B cell (primary cell): ENCODE measurements around the gene TTC1. TPM values are rescaled to one million over a fixed set of nuclear protein-coding genes. Genes with fewer than 3 reads are reported as not detected.

Experiments
- ATAC-seq: fragments of 200-7000 bp; cut with Tn5 transposase; one replicate; pipeline ENCODE4 v1.10.0; 2021; ENCODE audit warnings: low read depth, mild to moderate bottlenecking, moderate number of reproducible peaks, moderate library complexity
- CTCF ChIA-PET: fragments of 350-600 bp; sonication (Branson Sonifier 250); formaldehyde crosslinking; loops from one replicate; lab custom pipeline; 2021; ENCODE audit warnings: antibody characterized with exemption, inconsistent platforms; lab: Charles Lee
- POLR2A ChIA-PET: fragments of 350-600 bp; sonication (Branson Sonifier 250); formaldehyde crosslinking; loops from one replicate; lab custom pipeline; 2021; ENCODE audit warnings: antibody characterized with exemption; lab: Charles Lee
- DNase-seq: peaks from one replicate; pipeline ENCODE4 v3.0.0; 2013
- H2AFZ ChIP-seq: 2 replicates; pipeline ENCODE4 v1.6.1; 2012; ENCODE audit warnings: mild to moderate bottlenecking, low read depth, low read length; ENCODE audit not compliant: insufficient read depth, poor library complexity, severe bottlenecking
- H3K27ac ChIP-seq, 2 donors: 1 replicate in 1 of 2; 2 replicates in 1 of 2; pipeline ENCODE4 v1.5.1; 2012 to 2013; ENCODE audit warnings: low read length in 2 of 2, mild to moderate bottlenecking in 2 of 2, moderate library complexity in 1 of 2
- H3K27me3 ChIP-seq, 4 experiments: fragments of 200-600 bp in 1 of 4; sonication (generic) in 1 of 4; replicated peaks in 1 of 4; 1 replicate in 2 of 4; 2 replicates in 2 of 4; pipeline versions ENCODE4 v1.6.1 to v1.7.0; 2013 to 2016; ENCODE audit warnings: low read length in 3 of 4, mild to moderate bottlenecking in 2 of 4, mixed read lengths in 1 of 4, moderate library complexity in 1 of 4; ENCODE audit not compliant: insufficient read depth in 4 of 4, control insufficient read depth in 3 of 4; ENCODE audit errors: control extremely low read depth in 1 of 4
- H3K36me3 ChIP-seq, 2 experiments: replicated peaks in 1 of 2; 1 replicate in 1 of 2; 2 replicates in 1 of 2; pipeline versions ENCODE4 v1.6.1 to v1.7.1; 2013; ENCODE audit warnings: low read length in 1 of 2; ENCODE audit not compliant: insufficient read depth in 2 of 2, control insufficient read depth in 1 of 2; ENCODE audit errors: control extremely low read depth in 1 of 2, extremely low read depth in 1 of 2
- H3K4me1 ChIP-seq, 2 donors: fragments of 200-600 bp in 1 of 2; sonication (generic) in 1 of 2; 1 replicate in 1 of 2; 2 replicates in 1 of 2; pipeline versions ENCODE4 v1.5.1 to v1.6.1; 2013 to 2017; ENCODE audit warnings: low read length in 2 of 2; ENCODE audit not compliant: control insufficient read depth in 2 of 2, insufficient read depth in 2 of 2
- H3K4me2 ChIP-seq: replicated peaks from 2 replicates; pipeline ENCODE3; 2012; ENCODE audit warnings: mild to moderate bottlenecking, low read depth, low read length; ENCODE audit not compliant: poor library complexity, severe bottlenecking
- H3K4me3 ChIP-seq, 5 experiments: fragments of 200-600 bp in 1 of 5; sonication (generic) in 1 of 5; 1 replicate in 3 of 5; 2 replicates in 2 of 5; pipeline versions ENCODE4 v1.5.1 to v1.7.0; 2011 to 2016; ENCODE audit warnings: low read length in 4 of 5, mild to moderate bottlenecking in 4 of 5, low read depth in 2 of 5, control low read depth in 1 of 5, moderate library complexity in 1 of 5; ENCODE audit not compliant: insufficient read depth in 1 of 5; ENCODE audit errors: control extremely low read depth in 1 of 5, extremely low read depth in 1 of 5
- H3K79me2 ChIP-seq: fragments of 200-600 bp; sonication (generic); one replicate; pipeline ENCODE4 v1.6.0; 2016; ENCODE audit warnings: low read length; ENCODE audit not compliant: control insufficient read depth, insufficient read depth
- H3K9ac ChIP-seq: fragments of 200-600 bp; sonication (generic); 2 replicates; pipeline ENCODE4 v1.6.1; 2017; ENCODE audit warnings: mild to moderate bottlenecking, low read length, moderate library complexity
- H3K9me3 ChIP-seq, 3 donors: one replicate each; pipeline versions ENCODE4 v1.6.1 to v1.7.1; 2013; ENCODE audit warnings: low read length in 2 of 3; ENCODE audit not compliant: control insufficient read depth in 2 of 3, insufficient read depth in 1 of 3; ENCODE audit errors: control extremely low read depth in 1 of 3
- H4K20me1 ChIP-seq: 2 replicates; pipeline ENCODE4 v1.6.0; 2012; ENCODE audit warnings: mild to moderate bottlenecking, low read length; ENCODE audit not compliant: insufficient read depth, control insufficient read depth, poor library complexity, severe bottlenecking
- H3K27ac Mint-ChIP-seq: one replicate; pipeline ENCODE4 v1.8.0; 2021; ENCODE audit warnings: mixed read lengths
- H3K27me3 Mint-ChIP-seq: one replicate; pipeline ENCODE4 v1.8.0; 2021; ENCODE audit warnings: mixed read lengths
- H3K4me1 Mint-ChIP-seq: one replicate; pipeline ENCODE4 v1.8.0; 2021; ENCODE audit warnings: mixed read lengths
- H3K4me3 Mint-ChIP-seq: one replicate; pipeline ENCODE4 v1.8.0; 2021; ENCODE audit warnings: mixed read lengths
- H3K9me3 Mint-ChIP-seq: one replicate; pipeline ENCODE4 v1.8.0; 2022; ENCODE audit warnings: mixed read lengths; ENCODE audit not compliant: insufficient read depth
- CTCF ChIP-seq: fragments of 200-600 bp; IDR thresholded peaks from one replicate; pipeline ENCODE4 v1.8.0; 2022; ENCODE audit warnings: antibody characterized with exemption, mild to moderate bottlenecking
- EZH2 ChIP-seq: IDR thresholded peaks from 2 replicates; pipeline ENCODE4 v1.6.1; 2012; ENCODE audit warnings: borderline replicate concordance, low read depth, mild to moderate bottlenecking, moderate library complexity, low read length; ENCODE audit not compliant: insufficient read depth, poor library complexity, severe bottlenecking
- WGBS: methylation state at CpG from one replicate; pipeline ENCODE4 v1.1.5; 2013; ENCODE audit warnings: missing lambda C conversion rate; ENCODE audit not compliant: insufficient coverage; 5-methylcytosine and 5-hydroxymethylcytosine counted together
- intact Hi-C: fragments of 100-400 bp; cut with micrococcal nuclease; formaldehyde crosslinking; loops from one replicate; pipeline ENCODE4 v1.10.0; 2022
- polyA plus RNA-seq: library from polyadenylated mRNA; depleted of rRNA; stranded (reverse); fragments of >200 nt; gene quantifications from 2 replicates; pipeline ENCODE4 v1.2.3, GENCODE V29; 2012
- total RNA-seq, 2 donors: library from RNA; stranded (reverse); fragments of 120-200 nt in 1 of 2; gene quantifications; 1 replicate in 1 of 2; 2 replicates in 1 of 2; pipeline versions ENCODE4 v1.2.3 to v1.2.4, GENCODE V29; 2013 to 2022

TTC1 gene
- total and polyA plus RNA-seq, 2 donors (not counting 1 experiment from before 2014, with no cell fraction given): 12.1 to 40.4 TPM

- ATAC-seq: no peak
- Histone ChIP-seq H3K4me3 (no peak overlapping the region), H4K20me1 (peaks cover under 1% of the 10 kb centered on the region), H3K4me1 (no peaks in the 10 kb centered on the region), H3K79me2 (no peaks in the 10 kb centered on the region), H3K9me3 (no peaks in the 10 kb centered on the region), H3K4me2 (no peak overlapping the region), H3K27ac (no peak overlapping the region), H3K27me3 (no peaks in the 10 kb centered on the region), H3K36me3 (peaks cover 13 to 57% of the 10 kb centered on the region in 2 experiments), H3K9ac (no peak overlapping the region), H2AFZ (no peak overlapping the region)
- POLR2A ChIA-PET: interaction anchor here (0.6 kb wide), 1 partner anchor 36 kb away, joined by 3 read pairs; no protein-coding TSS in a partner anchor
- no peak overlapping the region for H3K27ac Mint-ChIP-seq
- no peak for DNase-seq
- CTCF ChIA-PET: interaction anchor here (1.4 kb wide), 1 partner anchor 9 kb away, joined by 6 read pairs; no protein-coding TSS in a partner anchor
- TF ChIP-seq EZH2 (no peak), CTCF (no peak)
- H3K4me1 Mint-ChIP-seq: no peaks in the 10 kb centered on the region
- 100% methylated on average over 4 of the region's 4 CpGs for WGBS
- H3K9me3 Mint-ChIP-seq: no peaks in the 10 kb centered on the region
- H3K27me3 Mint-ChIP-seq: no peaks in the 10 kb centered on the region
- intact Hi-C loops: no loop called here
- no peak overlapping the region for H3K4me3 Mint-ChIP-seq
Observed at GRCh38 chr5:160033546-160034252, 24.8 kb downstream of the TTC1 start.

GRCh38 chr5:160036243-160036642, 27.3 kb downstream of the TTC1 start:
- POLR2A ChIA-PET: no interaction called here
- TF ChIP-seq CTCF (no peak), EZH2 (no peak)
- no peaks in the 10 kb centered on the region for H4K20me1 ChIP-seq
- CTCF ChIA-PET: interaction anchor here (1.1 kb wide), 2 partner anchors 12 to 14 kb away, joined by 4 read pairs; no protein-coding TSS in a partner anchor
- no peaks in the 10 kb centered on the region for H3K4me1 Mint-ChIP-seq
- peaks cover 6 to 52% of the 10 kb centered on the region in 2 experiments for H3K36me3 ChIP-seq
- no peaks in the 10 kb centered on the region for H3K27me3 ChIP-seq
- intact Hi-C loops: no loop called here
- no peak overlapping the region for H3K4me2 ChIP-seq
- H3K4me3 ChIP-seq: no peak overlapping the region
- no peak overlapping the region for H3K4me3 Mint-ChIP-seq
- no peaks in the 10 kb centered on the region for H3K79me2 ChIP-seq
- H3K27me3 Mint-ChIP-seq: no peaks in the 10 kb centered on the region
- WGBS: no CpG with 5 or more reads among the region's 1 CpG
- H3K9me3 Mint-ChIP-seq: no peaks in the 10 kb centered on the region
- H3K27ac ChIP-seq: no peak overlapping the region
- no peaks in the 10 kb centered on the region for H3K4me1 ChIP-seq
- no peak overlapping the region for H2AFZ ChIP-seq
- no peak overlapping the region for H3K9ac ChIP-seq
- ATAC-seq (no peak), DNase-seq (no peak)
- H3K9me3 ChIP-seq: no peaks in the 10 kb centered on the region
- H3K27ac Mint-ChIP-seq: no peak overlapping the region
